ENCODE results near the gene SQSTM1.

SQSTM1 gene

GRCh38 chr5:179777456-179777855 is 43.2 kb upstream of the SQSTM1 start:
- Histone ChIP-seq H3K9me2 (replicated peaks; ENCODE audit: insufficient read depth, low read length) (no peaks in the 10 kb centered on the region), H3K36me3 (ENCODE audit: low read length) (no peaks in the 10 kb centered on the region; the same call in 1 of the 2 replicates), H3K4me3 (ENCODE audit: insufficient read depth, low read length, poor library complexity, severe bottlenecking) (no peak overlapping the region), H3F3A (ENCODE audit: insufficient read depth) (no peaks in the 10 kb centered on the region), H4K20me1 (ENCODE audit: low read depth, low read length) (no peaks in the 10 kb centered on the region), H3K9ac (ENCODE audit: low read length) (no peak overlapping the region), H2AFZ (ENCODE audit: low read depth, low read length, severe bottlenecking) (no peak overlapping the region), H3K9me3 (ENCODE audit: insufficient read depth, low read length) (no peaks in the 10 kb centered on the region), H3K79me2 (ENCODE audit: insufficient read depth, low read length) (no peaks in the 10 kb centered on the region), H3K27me3 (ENCODE audit: low read length) (no peaks in the 10 kb centered on the region), H3K27ac (ENCODE audit: low read depth, low read length) (no peak overlapping the region), H3K4me2 (ENCODE audit: low read depth, low read length, poor library complexity, severe bottlenecking) (no peak overlapping the region)
- TF ChIP-seq CTCF (IDR thresholded peaks at IDR 0.05; ENCODE audit: insufficient read depth, low read length, poor library complexity, severe bottlenecking) (no peak), EZH2phosphoT487 (conservative IDR thresholded peaks at IDR 0.05; ENCODE audit: low read length) (no peak)

GRCh38 chr5:179777909-179778308 is 42.8 kb upstream of the SQSTM1 start:
- H4K20me1 ChIP-seq (ENCODE audit: low read depth, low read length), result no peaks in the 10 kb centered on the region
- H3K36me3 ChIP-seq (ENCODE audit: low read length), result no peaks in the 10 kb centered on the region; the same call in 1 of the 2 replicates
- H3K79me2 ChIP-seq (ENCODE audit: insufficient read depth, low read length), result no peaks in the 10 kb centered on the region
- no peak for TF ChIP-seq CTCF (IDR thresholded peaks at IDR 0.05; ENCODE audit: insufficient read depth, low read length, poor library complexity, severe bottlenecking)
- no peak for TF ChIP-seq EZH2phosphoT487 (conservative IDR thresholded peaks at IDR 0.05; ENCODE audit: low read length)
- H3K9ac ChIP-seq (ENCODE audit: low read length), result no peak overlapping the region
- no peak overlapping the region for H3K4me2 ChIP-seq (ENCODE audit: low read depth, low read length, poor library complexity, severe bottlenecking)
- H3K27me3 ChIP-seq (ENCODE audit: low read length), result no peaks in the 10 kb centered on the region
- H2AFZ ChIP-seq (ENCODE audit: low read depth, low read length, severe bottlenecking), result no peak overlapping the region
- no peaks in the 10 kb centered on the region for H3F3A ChIP-seq (ENCODE audit: insufficient read depth)
- no peak overlapping the region for H3K27ac ChIP-seq (ENCODE audit: low read depth, low read length)
- no peak overlapping the region for H3K4me3 ChIP-seq (ENCODE audit: insufficient read depth, low read length, poor library complexity, severe bottlenecking)
- H3K9me2 ChIP-seq (replicated peaks; ENCODE audit: insufficient read depth, low read length), result no peaks in the 10 kb centered on the region
- no peaks in the 10 kb centered on the region for H3K9me3 ChIP-seq (ENCODE audit: insufficient read depth, low read length)

GRCh38 chr5:179778591-179778990 is 42.1 kb upstream of the SQSTM1 start:
- Histone ChIP-seq H3F3A (ENCODE audit: insufficient read depth) (no peaks in the 10 kb centered on the region), H3K36me3 (ENCODE audit: low read length) (no peaks in the 10 kb centered on the region; the same call in 1 of the 2 replicates), H3K27ac (ENCODE audit: low read depth, low read length) (no peak overlapping the region), H3K4me3 (ENCODE audit: insufficient read depth, low read length, poor library complexity, severe bottlenecking) (no peak overlapping the region), H3K4me2 (ENCODE audit: low read depth, low read length, poor library complexity, severe bottlenecking) (no peak overlapping the region), H3K9ac (ENCODE audit: low read length) (no peak overlapping the region), H4K20me1 (ENCODE audit: low read depth, low read length) (no peaks in the 10 kb centered on the region), H3K9me3 (ENCODE audit: insufficient read depth, low read length) (no peaks in the 10 kb centered on the region), H2AFZ (ENCODE audit: low read depth, low read length, severe bottlenecking) (no peak overlapping the region), H3K9me2 (replicated peaks; ENCODE audit: insufficient read depth, low read length) (no peaks in the 10 kb centered on the region), H3K79me2 (ENCODE audit: insufficient read depth, low read length) (no peaks in the 10 kb centered on the region), H3K27me3 (ENCODE audit: low read length) (no peaks in the 10 kb centered on the region)
- TF ChIP-seq CTCF (IDR thresholded peaks at IDR 0.05; ENCODE audit: insufficient read depth, low read length, poor library complexity, severe bottlenecking) (no peak), EZH2phosphoT487 (conservative IDR thresholded peaks at IDR 0.05; ENCODE audit: low read length) (no peak)
